Measurements from ENCODE around the gene AXL.

- TF ChIP-seq CTCF (IDR thresholded peaks at IDR 0.05) (no peak), POLR2A (IDR thresholded peaks at IDR 0.05) (no peak)
These were observed 31.8 kb upstream of the AXL start for GRCh38 chr19:41186971-41187883.

Measured in tibial nerve (tissue), 3 donors.